Endothelial cell of umbilical vein (primary cell): Measurements from ENCODE around the gene FAM83F. TPM values are rescaled to one million over a fixed set of nuclear protein-coding genes. Genes with fewer than 3 reads are reported as not detected.

Source experiments
- BruUV-seq: library from RNA; stranded (reverse); fragments of 400-500 nt; replicated peaks from 2 replicates; lab custom pipeline; 2021; lab: Mats Ljungman, UMichigan
- CTCF ChIA-PET: fragments of 300-600, 350-600 bp; sonication (Branson Sonifier 250); formaldehyde crosslinking; loops from one replicate; lab custom pipeline; 2021; ENCODE audit warnings: antibody characterized with exemption, inconsistent platforms; lab: Charles Lee
- POLR2A ChIA-PET: fragments of 300-600, 350-600 bp; sonication (Branson Sonifier 250); formaldehyde crosslinking; loops from one replicate; lab custom pipeline; 2021; ENCODE audit warnings: antibody characterized with exemption, inconsistent platforms; lab: Charles Lee
- DNase-seq: peaks from one replicate; pipeline ENCODE4 v3.0.0-alpha.2; 2011; ENCODE audit warnings: low read depth, low spot score
- FAIRE-seq: peaks from 2 replicates; lab custom pipeline; 2011; peaks lifted over from hg19 to GRCh38; lab: Jason Lieb, UNC
- H2AFZ ChIP-seq: 2 replicates; pipeline ENCODE4 v1.6.0; 2012; ENCODE audit warnings: low read depth, low read length, control low read depth, inconsistent platforms
- H3K27ac ChIP-seq: 2 replicates; pipeline ENCODE4 v1.5.1; 2011; ENCODE audit warnings: low read depth, mild to moderate bottlenecking, control low read depth, low read length, moderate library complexity; ENCODE audit not compliant: insufficient read depth
- H3K27me3 ChIP-seq, 2 experiments: 2 replicates each; pipeline versions ENCODE4 v1.6.0 to v1.6.1; 2011; ENCODE audit warnings: low read length in 2 of 2, mixed read lengths in 1 of 2; ENCODE audit not compliant: control insufficient read depth in 2 of 2, insufficient read depth in 2 of 2
- H3K36me3 ChIP-seq, 2 experiments: 2 replicates in 1 of 2; 3 replicates in 1 of 2; pipeline ENCODE4 v1.5.1; 2011; ENCODE audit warnings: low read length in 2 of 2, mild to moderate bottlenecking in 1 of 2, moderate library complexity in 1 of 2; ENCODE audit not compliant: control insufficient read depth in 2 of 2, insufficient read depth in 2 of 2; ENCODE audit errors: extremely low read depth in 1 of 2
- H3K4me1 ChIP-seq: 3 replicates; pipeline ENCODE4 v1.5.1; 2011; ENCODE audit warnings: mild to moderate bottlenecking, low read length; ENCODE audit not compliant: control insufficient read depth, insufficient read depth; ENCODE audit errors: extremely low read depth
- H3K4me2 ChIP-seq: 2 replicates; pipeline ENCODE4 v1.6.1; 2011; ENCODE audit warnings: low read length, control low read depth, mixed read lengths; ENCODE audit not compliant: insufficient read depth
- H3K4me3 ChIP-seq, 3 experiments: fragments of 200-600 bp in 1 of 3; sonication (generic), shearing (Covaris generic) in 1 of 3; replicated peaks in 1 of 3; 2 replicates each; pipeline ENCODE4 v1.5.1; 2011 to 2016; ENCODE audit warnings: control low read depth in 3 of 3, low read length in 3 of 3, mild to moderate bottlenecking in 2 of 3, inconsistent platforms in 1 of 3, low read depth in 1 of 3, moderate library complexity in 1 of 3; ENCODE audit not compliant: insufficient read depth in 1 of 3
- H3K79me2 ChIP-seq: 2 replicates; pipeline ENCODE4 v1.6.0; 2012; ENCODE audit warnings: low read length, inconsistent platforms; ENCODE audit not compliant: control insufficient read depth, insufficient read depth
- H3K9ac ChIP-seq: replicated peaks from 2 replicates; pipeline ENCODE3; 2011; ENCODE audit warnings: low read length, control low read depth; ENCODE audit not compliant: insufficient read depth; ENCODE audit errors: extremely low read depth
- H3K9me1 ChIP-seq: replicated peaks from 3 replicates; pipeline ENCODE4 v1.6.0; 2011; ENCODE audit warnings: mild to moderate bottlenecking, low read length; ENCODE audit not compliant: control insufficient read depth, insufficient read depth; ENCODE audit errors: extremely low read depth
- H3K9me3 ChIP-seq: replicated peaks from 2 replicates; pipeline ENCODE4 v1.5.1; 2012; ENCODE audit warnings: low read length, inconsistent platforms; ENCODE audit not compliant: control insufficient read depth, insufficient read depth
- H4K20me1 ChIP-seq: replicated peaks from 2 replicates; pipeline ENCODE3; 2011; ENCODE audit warnings: mild to moderate bottlenecking, low read length; ENCODE audit not compliant: control insufficient read depth, insufficient read depth; ENCODE audit errors: extremely low read depth
- EZH2 ChIP-seq: IDR thresholded peaks from 2 replicates; pipeline ENCODE4 v1.6.1; 2012; ENCODE audit warnings: borderline replicate concordance, low read depth, mild to moderate bottlenecking, moderate library complexity, low read length, inconsistent platforms; ENCODE audit not compliant: severe bottlenecking
- FOS ChIP-seq: IDR thresholded peaks from 2 replicates; pipeline ENCODE4 v1.6.1; 2011; ENCODE audit warnings: mild to moderate bottlenecking, low read length, moderate library complexity, borderline replicate concordance; ENCODE audit not compliant: insufficient read depth
- GATA2 ChIP-seq: IDR thresholded peaks from 2 replicates; pipeline ENCODE4 v1.7.0; 2011; ENCODE audit warnings: low read depth, mild to moderate bottlenecking, moderate library complexity, mixed read lengths, low read length; ENCODE audit not compliant: insufficient read length, insufficient read depth
- JUN ChIP-seq: IDR thresholded peaks from 2 replicates; pipeline ENCODE4 v1.6.1; 2011; ENCODE audit warnings: borderline replicate concordance, low read depth; ENCODE audit not compliant: insufficient read length, insufficient read depth
- MAX ChIP-seq: IDR thresholded peaks from 2 replicates; pipeline ENCODE4 v1.6.1; 2011; ENCODE audit not compliant: insufficient read depth, insufficient read length
- MYC ChIP-seq: IDR thresholded peaks from one replicate; pipeline ENCODE4 v1.6.1; 2011; ENCODE audit warnings: mild to moderate bottlenecking, low read depth, low read length
- POLR2A ChIP-seq: IDR thresholded peaks from 2 replicates; pipeline ENCODE4 v1.6.1; 2012; ENCODE audit warnings: low read depth, mild to moderate bottlenecking, control low read depth, low read length
- POLR2AphosphoS5 ChIP-seq: IDR thresholded peaks from 2 replicates; pipeline ENCODE4 v1.6.1; 2012; ENCODE audit warnings: low read depth, mild to moderate bottlenecking, control low read depth, low read length, moderate library complexity; ENCODE audit not compliant: insufficient read depth
- dilution Hi-C: fragments of 300-500 bp; cut with MboI; formaldehyde crosslinking; loops from one replicate; pipeline ENCODE4 v1.15.0; 2019; ENCODE audit warnings: low sequenced_read_pairs; ENCODE audit not compliant: extremely low pct_ligation_motif_present
- intact Hi-C: fragments of 100-400 bp; cut with micrococcal nuclease; formaldehyde crosslinking; loops from one replicate; pipeline ENCODE4 v1.10.0; 2022
- polyA plus RNA-seq, 4 experiments: library from polyadenylated mRNA; depleted of rRNA in 3 of 4; stranded (reverse) in 3 of 4; unstranded in 1 of 4; fragments of >200 nt; gene quantifications; 2 replicates each; pipeline versions ENCODE4 v1.2.1 to v1.2.3, GENCODE V29; 2011 to 2012; ENCODE audit warnings: missing spikeins in 1 of 4
- total RNA-seq: library from RNA; stranded (reverse); gene quantifications from 2 replicates; pipeline ENCODE4 v1.2.3, GENCODE V29; 2021
- TF ChIP-seq, protein P1 (sequence below), 2 donors: IDR thresholded peaks; 1 replicate in 1 of 2; 2 replicates in 1 of 2; pipeline ENCODE4 v1.5.1; 2011; ENCODE audit warnings: low read length in 2 of 2, mild to moderate bottlenecking in 2 of 2, moderate library complexity in 2 of 2, control low read depth in 1 of 2, inconsistent platforms in 1 of 2, low read depth in 1 of 2; ENCODE audit not compliant: insufficient read depth in 1 of 2; ENCODE audit errors: extremely low read depth in 1 of 2

FAM83F gene
- total and polyA plus RNA-seq, 2 donors (not counting 3 experiments of a cell fraction or from before 2014, with no cell fraction given): not detected

GRCh38 chr22:39973656-39974055, 21.1 kb upstream of the FAM83F start:
- intact Hi-C loops: no loop called here
- no peaks in the 10 kb centered on the region for H3K79me2 ChIP-seq
- H3K27ac ChIP-seq: no peak overlapping the region
- FAIRE-seq (no peak), DNase-seq (no peak)
- H3K4me2 ChIP-seq: no peak overlapping the region
- ChIA-PET CTCF (interaction anchor here (0.8 to 1.7 kb wide), 3 partner anchors 9 to 52 kb away, joined by 4 to 7 read pairs (median 4); no protein-coding TSS in a partner anchor), POLR2A (no interaction called here)
- no peak overlapping the region for H3K9ac ChIP-seq
- no peaks in the 10 kb centered on the region for H3K4me1 ChIP-seq
- H3K9me3 ChIP-seq: no peaks in the 10 kb centered on the region
- H2AFZ ChIP-seq: no peak overlapping the region
- H4K20me1 ChIP-seq: no peaks in the 10 kb centered on the region
- dilution Hi-C loops: no loop called here
- no peaks in the 10 kb centered on the region for H3K9me1 ChIP-seq
- no peaks in the 10 kb centered on the region for H3K36me3 ChIP-seq
- H3K27me3 ChIP-seq: peaks cover 7 to 21% of the 10 kb centered on the region in 2 experiments
- TF ChIP-seq GATA2 (no peak), POLR2AphosphoS5 (no peak), EZH2 (no peak), FOS (no peak), POLR2A (no peak), JUN (no peak), MYC (no peak), MAX (no peak)
- TF ChIP-seq, protein P1, sequence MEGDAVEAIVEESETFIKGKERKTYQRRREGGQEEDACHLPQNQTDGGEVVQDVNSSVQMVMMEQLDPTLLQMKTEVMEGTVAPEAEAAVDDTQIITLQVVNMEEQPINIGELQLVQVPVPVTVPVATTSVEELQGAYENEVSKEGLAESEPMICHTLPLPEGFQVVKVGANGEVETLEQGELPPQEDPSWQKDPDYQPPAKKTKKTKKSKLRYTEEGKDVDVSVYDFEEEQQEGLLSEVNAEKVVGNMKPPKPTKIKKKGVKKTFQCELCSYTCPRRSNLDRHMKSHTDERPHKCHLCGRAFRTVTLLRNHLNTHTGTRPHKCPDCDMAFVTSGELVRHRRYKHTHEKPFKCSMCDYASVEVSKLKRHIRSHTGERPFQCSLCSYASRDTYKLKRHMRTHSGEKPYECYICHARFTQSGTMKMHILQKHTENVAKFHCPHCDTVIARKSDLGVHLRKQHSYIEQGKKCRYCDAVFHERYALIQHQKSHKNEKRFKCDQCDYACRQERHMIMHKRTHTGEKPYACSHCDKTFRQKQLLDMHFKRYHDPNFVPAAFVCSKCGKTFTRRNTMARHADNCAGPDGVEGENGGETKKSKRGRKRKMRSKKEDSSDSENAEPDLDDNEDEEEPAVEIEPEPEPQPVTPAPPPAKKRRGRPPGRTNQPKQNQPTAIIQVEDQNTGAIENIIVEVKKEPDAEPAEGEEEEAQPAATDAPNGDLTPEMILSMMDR (IDR thresholded peaks at IDR 0.05; ENCODE audit: extremely low read depth in 1 of 2, insufficient read depth in 1 of 2, low read depth in 1 of 2, low read length in 2 of 2): no peak
- H3K4me3 ChIP-seq: no peak overlapping the region
- no TSS peak for BruUV-seq
